PFSK-1 (cell line): Measurements from ENCODE around the gene PSMD2.

Experiments
- FOXP2 ChIP-seq: optimal IDR thresholded peaks from 2 replicates; pipeline ENCODE3; 2011; ENCODE audit warnings: borderline replicate concordance, control low read depth, inconsistent platforms; ENCODE audit not compliant: insufficient read depth; ENCODE audit errors: extremely low read length, extremely low read depth
- POLR2AphosphoS5 ChIP-seq: IDR thresholded peaks from 2 replicates; pipeline ENCODE4 v1.6.1; 2012; ENCODE audit warnings: low read depth, mild to moderate bottlenecking, control low read depth, low read length, moderate library complexity
- SIN3A ChIP-seq: IDR thresholded peaks from 2 replicates; pipeline ENCODE4 v1.6.1; 2012; ENCODE audit warnings: mild to moderate bottlenecking, low read length, moderate library complexity, borderline replicate concordance; ENCODE audit not compliant: insufficient read depth
- TAF1 ChIP-seq: IDR thresholded peaks from 2 replicates; pipeline ENCODE4 v1.6.1; 2012; ENCODE audit warnings: low read length, control low read depth, borderline replicate concordance; ENCODE audit not compliant: insufficient read depth
- TF ChIP-seq, protein P1 (sequence below), 2 experiments: IDR thresholded peaks; 2 replicates each; pipeline versions ENCODE4 v1.6.1 to v1.8.0; 2011 to 2012; ENCODE audit warnings: low read depth in 2 of 2, low read length in 2 of 2, control low read depth in 1 of 2, inconsistent platforms in 1 of 2, mild to moderate bottlenecking in 1 of 2, moderate library complexity in 1 of 2; ENCODE audit not compliant: insufficient read depth in 1 of 2

PSMD2 gene

GRCh38 chr3:184305577-184305976 is 6.5 kb downstream of the PSMD2 start:
- TF ChIP-seq TAF1 (no peak), POLR2AphosphoS5 (no peak), SIN3A (no peak), FOXP2 (no peak)
- TF ChIP-seq, protein P1, sequence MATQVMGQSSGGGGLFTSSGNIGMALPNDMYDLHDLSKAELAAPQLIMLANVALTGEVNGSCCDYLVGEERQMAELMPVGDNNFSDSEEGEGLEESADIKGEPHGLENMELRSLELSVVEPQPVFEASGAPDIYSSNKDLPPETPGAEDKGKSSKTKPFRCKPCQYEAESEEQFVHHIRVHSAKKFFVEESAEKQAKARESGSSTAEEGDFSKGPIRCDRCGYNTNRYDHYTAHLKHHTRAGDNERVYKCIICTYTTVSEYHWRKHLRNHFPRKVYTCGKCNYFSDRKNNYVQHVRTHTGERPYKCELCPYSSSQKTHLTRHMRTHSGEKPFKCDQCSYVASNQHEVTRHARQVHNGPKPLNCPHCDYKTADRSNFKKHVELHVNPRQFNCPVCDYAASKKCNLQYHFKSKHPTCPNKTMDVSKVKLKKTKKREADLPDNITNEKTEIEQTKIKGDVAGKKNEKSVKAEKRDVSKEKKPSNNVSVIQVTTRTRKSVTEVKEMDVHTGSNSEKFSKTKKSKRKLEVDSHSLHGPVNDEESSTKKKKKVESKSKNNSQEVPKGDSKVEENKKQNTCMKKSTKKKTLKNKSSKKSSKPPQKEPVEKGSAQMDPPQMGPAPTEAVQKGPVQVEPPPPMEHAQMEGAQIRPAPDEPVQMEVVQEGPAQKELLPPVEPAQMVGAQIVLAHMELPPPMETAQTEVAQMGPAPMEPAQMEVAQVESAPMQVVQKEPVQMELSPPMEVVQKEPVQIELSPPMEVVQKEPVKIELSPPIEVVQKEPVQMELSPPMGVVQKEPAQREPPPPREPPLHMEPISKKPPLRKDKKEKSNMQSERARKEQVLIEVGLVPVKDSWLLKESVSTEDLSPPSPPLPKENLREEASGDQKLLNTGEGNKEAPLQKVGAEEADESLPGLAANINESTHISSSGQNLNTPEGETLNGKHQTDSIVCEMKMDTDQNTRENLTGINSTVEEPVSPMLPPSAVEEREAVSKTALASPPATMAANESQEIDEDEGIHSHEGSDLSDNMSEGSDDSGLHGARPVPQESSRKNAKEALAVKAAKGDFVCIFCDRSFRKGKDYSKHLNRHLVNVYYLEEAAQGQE (IDR thresholded peaks at IDR 0.05; ENCODE audit: insufficient read depth in 1 of 2, low read depth in 2 of 2, low read length in 2 of 2) = no peak

- TF ChIP-seq TAF1 = no peak
- no peak for TF ChIP-seq POLR2AphosphoS5
- no peak for TF ChIP-seq FOXP2
- TF ChIP-seq, protein P1 (IDR thresholded peaks at IDR 0.05; ENCODE audit: insufficient read depth in 1 of 2, low read depth in 2 of 2, low read length in 2 of 2) = no peak
- no peak for TF ChIP-seq SIN3A
Measured at GRCh38 chr3:184306341-184306972, 7.4 kb downstream of the PSMD2 start.

- TF ChIP-seq TAF1 (no peak), SIN3A (no peak), FOXP2 (no peak), POLR2AphosphoS5 (no peak)
- TF ChIP-seq, protein P1 (IDR thresholded peaks at IDR 0.05; ENCODE audit: insufficient read depth in 1 of 2, low read depth in 2 of 2, low read length in 2 of 2) = no peak
Measured at GRCh38 chr3:184307915-184308314, 8.9 kb downstream of the PSMD2 start.

DNA sequence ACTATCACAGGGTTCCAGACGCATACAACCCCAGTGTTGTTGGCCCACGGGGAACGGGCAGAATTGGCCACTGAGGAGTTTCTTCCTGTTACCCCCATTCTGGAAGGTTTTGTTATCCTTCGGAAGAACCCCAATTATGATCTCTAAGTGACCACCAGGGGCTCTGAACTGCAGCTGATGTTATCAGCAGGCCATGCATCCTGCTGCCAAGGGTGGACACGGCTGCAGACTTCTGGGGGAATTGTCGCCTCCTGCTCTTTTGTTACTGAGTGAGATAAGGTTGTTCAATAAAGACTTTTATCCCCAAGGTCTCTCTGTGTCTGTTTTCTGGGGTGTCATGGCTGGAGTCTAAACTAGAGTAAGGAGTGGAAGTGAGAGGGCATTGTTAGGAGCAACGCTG is 9.7 kb downstream of the PSMD2 start:
- TF ChIP-seq, protein P1 (IDR thresholded peaks at IDR 0.05; ENCODE audit: insufficient read depth in 1 of 2, low read depth in 2 of 2, low read length in 2 of 2) = no peak
- TF ChIP-seq POLR2AphosphoS5 (no peak), TAF1 (no peak), SIN3A (no peak), FOXP2 (no peak)

- TF ChIP-seq SIN3A = no peak
- TF ChIP-seq, protein P1 (IDR thresholded peaks at IDR 0.05; ENCODE audit: insufficient read depth in 1 of 2, low read depth in 2 of 2, low read length in 2 of 2) = no peak
- no peak for TF ChIP-seq POLR2AphosphoS5
- TF ChIP-seq TAF1 = no peak
- no peak for TF ChIP-seq FOXP2
Measured at GRCh38 chr3:184311633-184312032, 12.6 kb downstream of the PSMD2 start.
